ENCODE data around the gene CD1C. TPM values are rescaled to one million over a fixed set of nuclear protein-coding genes. Genes with fewer than 3 reads are reported as not detected.

The CD1C gene
- total and polyA plus RNA-seq, 10 of the 15 experiments (the other 5 are each of a cell fraction or from before 2014, with no cell fraction given), result 0.82 to 19.0 (median 9.2) TPM

DNA sequence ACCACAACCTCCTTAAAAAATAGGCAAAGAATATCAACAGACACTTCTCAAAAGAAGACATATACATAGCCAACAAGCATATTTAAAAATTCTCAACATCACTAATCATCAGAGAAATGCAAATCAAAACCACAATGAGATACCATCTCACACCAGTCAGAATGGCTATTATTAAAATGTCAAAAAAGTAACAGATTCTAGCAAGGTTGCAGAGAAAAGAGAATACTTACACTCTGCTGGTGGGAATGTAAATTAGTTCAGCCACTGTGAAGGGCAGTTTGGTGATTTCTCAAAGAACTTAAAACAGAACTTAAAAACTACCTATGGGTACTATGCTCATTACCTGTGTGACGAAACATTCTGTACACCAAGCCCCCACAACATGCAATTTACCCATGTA lies 20.9 kb downstream of the CD1C start (continued):
- TF ChIP-seq, protein P1, sequence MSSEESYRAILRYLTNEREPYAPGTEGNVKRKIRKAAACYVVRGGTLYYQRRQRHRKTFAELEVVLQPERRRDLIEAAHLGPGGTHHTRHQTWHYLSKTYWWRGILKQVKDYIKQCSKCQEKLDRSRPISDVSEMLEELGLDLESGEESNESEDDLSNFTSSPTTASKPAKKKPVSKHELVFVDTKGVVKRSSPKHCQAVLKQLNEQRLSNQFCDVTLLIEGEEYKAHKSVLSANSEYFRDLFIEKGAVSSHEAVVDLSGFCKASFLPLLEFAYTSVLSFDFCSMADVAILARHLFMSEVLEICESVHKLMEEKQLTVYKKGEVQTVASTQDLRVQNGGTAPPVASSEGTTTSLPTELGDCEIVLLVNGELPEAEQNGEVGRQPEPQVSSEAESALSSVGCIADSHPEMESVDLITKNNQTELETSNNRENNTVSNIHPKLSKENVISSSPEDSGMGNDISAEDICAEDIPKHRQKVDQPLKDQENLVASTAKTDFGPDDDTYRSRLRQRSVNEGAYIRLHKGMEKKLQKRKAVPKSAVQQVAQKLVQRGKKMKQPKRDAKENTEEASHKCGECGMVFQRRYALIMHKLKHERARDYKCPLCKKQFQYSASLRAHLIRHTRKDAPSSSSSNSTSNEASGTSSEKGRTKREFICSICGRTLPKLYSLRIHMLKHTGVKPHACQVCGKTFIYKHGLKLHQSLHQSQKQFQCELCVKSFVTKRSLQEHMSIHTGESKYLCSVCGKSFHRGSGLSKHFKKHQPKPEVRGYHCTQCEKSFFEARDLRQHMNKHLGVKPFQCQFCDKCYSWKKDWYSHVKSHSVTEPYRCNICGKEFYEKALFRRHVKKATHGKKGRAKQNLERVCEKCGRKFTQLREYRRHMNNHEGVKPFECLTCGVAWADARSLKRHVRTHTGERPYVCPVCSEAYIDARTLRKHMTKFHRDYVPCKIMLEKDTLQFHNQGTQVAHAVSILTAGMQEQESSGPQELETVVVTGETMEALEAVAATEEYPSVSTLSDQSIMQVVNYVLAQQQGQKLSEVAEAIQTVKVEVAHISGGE (CRISPR knock-in tag; IDR thresholded peaks at IDR 0.05), result no peak
- TF ChIP-seq NFIC (IDR thresholded peaks at IDR 0.05; ENCODE audit: low read depth, low read length), result no peak
- TF ChIP-seq RUNX3 (IDR thresholded peaks at IDR 0.05; ENCODE audit: low read length), result peak; percentile 65

DNA sequence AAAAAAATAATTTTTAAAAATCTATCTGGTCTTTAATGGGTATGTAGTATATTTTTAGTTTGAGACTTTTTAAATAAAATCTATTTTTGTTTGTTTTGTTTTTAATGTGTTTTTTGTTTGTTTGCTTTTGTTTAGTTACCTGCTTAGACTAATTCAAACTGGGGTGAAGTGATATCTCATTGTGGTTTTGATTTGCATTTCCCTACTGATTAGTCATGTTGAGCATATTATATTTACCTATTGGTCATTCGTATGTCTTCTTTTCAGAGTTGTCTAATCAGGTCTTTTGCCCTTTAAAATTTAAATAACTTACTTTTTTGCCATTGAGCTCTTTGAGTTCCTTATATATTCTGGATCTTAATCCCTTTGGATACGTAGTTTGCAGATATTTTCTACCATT lies 21.3 kb downstream of the CD1C start:
- H4K20me1 ChIP-seq (ENCODE audit: control insufficient read depth, insufficient read depth), result no peaks in the 10 kb centered on the region
- FAIRE-seq (no peak), ATAC-seq (peak; percentile 58), DNase-seq (ENCODE audit: low read depth, low spot score) (no peak)
- TF ChIP-seq, protein P2, sequence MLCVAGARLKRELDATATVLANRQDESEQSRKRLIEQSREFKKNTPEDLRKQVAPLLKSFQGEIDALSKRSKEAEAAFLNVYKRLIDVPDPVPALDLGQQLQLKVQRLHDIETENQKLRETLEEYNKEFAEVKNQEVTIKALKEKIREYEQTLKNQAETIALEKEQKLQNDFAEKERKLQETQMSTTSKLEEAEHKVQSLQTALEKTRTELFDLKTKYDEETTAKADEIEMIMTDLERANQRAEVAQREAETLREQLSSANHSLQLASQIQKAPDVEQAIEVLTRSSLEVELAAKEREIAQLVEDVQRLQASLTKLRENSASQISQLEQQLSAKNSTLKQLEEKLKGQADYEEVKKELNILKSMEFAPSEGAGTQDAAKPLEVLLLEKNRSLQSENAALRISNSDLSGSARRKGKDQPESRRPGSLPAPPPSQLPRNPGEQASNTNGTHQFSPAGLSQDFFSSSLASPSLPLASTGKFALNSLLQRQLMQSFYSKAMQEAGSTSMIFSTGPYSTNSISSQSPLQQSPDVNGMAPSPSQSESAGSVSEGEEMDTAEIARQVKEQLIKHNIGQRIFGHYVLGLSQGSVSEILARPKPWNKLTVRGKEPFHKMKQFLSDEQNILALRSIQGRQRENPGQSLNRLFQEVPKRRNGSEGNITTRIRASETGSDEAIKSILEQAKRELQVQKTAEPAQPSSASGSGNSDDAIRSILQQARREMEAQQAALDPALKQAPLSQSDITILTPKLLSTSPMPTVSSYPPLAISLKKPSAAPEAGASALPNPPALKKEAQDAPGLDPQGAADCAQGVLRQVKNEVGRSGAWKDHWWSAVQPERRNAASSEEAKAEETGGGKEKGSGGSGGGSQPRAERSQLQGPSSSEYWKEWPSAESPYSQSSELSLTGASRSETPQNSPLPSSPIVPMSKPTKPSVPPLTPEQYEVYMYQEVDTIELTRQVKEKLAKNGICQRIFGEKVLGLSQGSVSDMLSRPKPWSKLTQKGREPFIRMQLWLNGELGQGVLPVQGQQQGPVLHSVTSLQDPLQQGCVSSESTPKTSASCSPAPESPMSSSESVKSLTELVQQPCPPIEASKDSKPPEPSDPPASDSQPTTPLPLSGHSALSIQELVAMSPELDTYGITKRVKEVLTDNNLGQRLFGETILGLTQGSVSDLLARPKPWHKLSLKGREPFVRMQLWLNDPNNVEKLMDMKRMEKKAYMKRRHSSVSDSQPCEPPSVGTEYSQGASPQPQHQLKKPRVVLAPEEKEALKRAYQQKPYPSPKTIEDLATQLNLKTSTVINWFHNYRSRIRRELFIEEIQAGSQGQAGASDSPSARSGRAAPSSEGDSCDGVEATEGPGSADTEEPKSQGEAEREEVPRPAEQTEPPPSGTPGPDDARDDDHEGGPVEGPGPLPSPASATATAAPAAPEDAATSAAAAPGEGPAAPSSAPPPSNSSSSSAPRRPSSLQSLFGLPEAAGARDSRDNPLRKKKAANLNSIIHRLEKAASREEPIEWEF (IDR thresholded peaks at IDR 0.05; ENCODE audit: insufficient replicate concordance, low read depth, low read length), result no peak
- 0 out of 2 replicates have a peak, but pooled peaks have one; percentile 10 for TF ChIP-seq JUNB (IDR thresholded peaks at IDR 0.05)
- no peak for TF ChIP-seq EP300 (IDR thresholded peaks at IDR 0.05; ENCODE audit: borderline replicate concordance in 1 of 2, control insufficient read depth in 1 of 2, low read depth in 2 of 2, low read length in 2 of 2)
- no peak for TF ChIP-seq KDM1A (IDR thresholded peaks at IDR 0.05; ENCODE audit: borderline replicate concordance)
- TF ChIP-seq RUNX3 (IDR thresholded peaks at IDR 0.05; ENCODE audit: low read length), result peak; percentile 46; the same call in 1 of the 2 replicates
- TF ChIP-seq PAX8 (IDR thresholded peaks at IDR 0.05), result no peak
- TF ChIP-seq EED (IDR thresholded peaks at IDR 0.05; ENCODE audit: low read depth), result no peak
- no peak for TF ChIP-seq HDAC2 (IDR thresholded peaks at IDR 0.05)
- TF ChIP-seq SMARCA5 (IDR thresholded peaks at IDR 0.05), result no peak
- no peaks in the 10 kb centered on the region for H3K27me3 ChIP-seq (replicated peaks in 1 of 2; ENCODE audit: control insufficient read depth in 2 of 2, insufficient read depth in 2 of 2, low read length in 1 of 2)
- intact Hi-C loops (cut with micrococcal nuclease; ENCODE audit: unreplicated experiment), result no loop called here
- no peaks in the 10 kb centered on the region; the same call in 2 of the 3 replicates for H3K9me3 ChIP-seq (replicated peaks; ENCODE audit: control insufficient read depth, insufficient read depth, low read length)
- ChIA-PET SMC1A (ENCODE audit: uncharacterized antibody, unreplicated experiment) (interaction anchor here (0.9 to 1.1 kb wide), 4 partner anchors 10 to 63 kb away, joined by 3 to 5 read pairs (median 4); partner anchors contain the start of gene CD1C), POLR2A (no interaction called here), CTCF (interaction anchor here (0.6 to 1.0 kb wide), 2 partner anchors 17 to 107 kb away, joined by 3 read pairs; no protein-coding TSS in a partner anchor), RAD21 (ENCODE audit: unreplicated experiment) (interaction anchor here (0.7 kb wide), 1 partner anchor 24 kb away, joined by 3 read pairs; no protein-coding TSS in a partner anchor)
- no peaks in the 10 kb centered on the region for H3K4me1 ChIP-seq (ENCODE audit: control insufficient read depth, insufficient read depth, low read length)
- no peak overlapping the region for H3K27ac ChIP-seq (ENCODE audit: control insufficient read depth, insufficient read depth)
- 4% methylated on average over 2 of the region's 2 CpGs for WGBS (ENCODE audit: insufficient coverage, insufficient replicate concordance, low lambda C conversion rate, missing lambda C conversion rate)
- H2AFZ ChIP-seq (ENCODE audit: control insufficient read depth, low read depth, low read length), result no peak overlapping the region
- no peak overlapping the region for H3K4me3 ChIP-seq
- 0 out of 2 replicates have a peak overlapping the region, but pooled peaks have one; percentile 7 for H3K4me2 ChIP-seq (ENCODE audit: control insufficient read depth, insufficient read depth)
- no peaks in the 10 kb centered on the region for H3K79me2 ChIP-seq (ENCODE audit: control insufficient read depth, insufficient read depth, low read length)
- BruUV-seq (replicated peaks), result no TSS peak
- no peaks in the 10 kb centered on the region for H3K36me3 ChIP-seq (ENCODE audit: control insufficient read depth in 2 of 2, insufficient read depth in 2 of 2, low read length in 1 of 2)
- in situ Hi-C loops (cut with MboI), result no loop called here
- no peak overlapping the region for H3K9ac ChIP-seq (ENCODE audit: control insufficient read depth, insufficient read depth, low read length)

Data from GM12878 (cell line).